K562 (cell line): ENCODE results near the gene ARSA. TPM values are rescaled to one million over a fixed set of nuclear protein-coding genes. Genes with fewer than 3 reads are reported as not detected.

ENCODE experiments used
- PPARD ChIP-seq: fragments of 250-450 bp; sonication (Bioruptor Pico); IDR thresholded peaks from 2 replicates; pipeline ENCODE4 v1.8.0; 2022; ENCODE audit warnings: inconsistent platforms, mild to moderate bottlenecking, moderate library complexity
- PTBP1 ChIP-seq: fragments of 200-400 bp; formaldehyde crosslinking; IDR thresholded peaks from 2 replicates; pipeline ENCODE4 v1.6.1; 2017; ENCODE audit warnings: low read depth, low read length
- PTTG1 ChIP-seq: fragments of 450-650 bp; IDR thresholded peaks from 2 replicates; pipeline ENCODE4 v1.6.1; 2016; ENCODE audit warnings: low read depth, mild to moderate bottlenecking, missing genetic modification characterization, missing compliant biosample characterization
- SPI1 ChIP-seq: IDR thresholded peaks from 2 replicates; pipeline ENCODE4 v1.6.1; 2011; ENCODE audit warnings: low read depth, low read length, control low read depth, borderline replicate concordance
- SRSF1 ChIP-seq: fragments of 200-400 bp; formaldehyde crosslinking; IDR thresholded peaks from 2 replicates; pipeline ENCODE4 v1.6.1; 2017; ENCODE audit warnings: mild to moderate bottlenecking, low read depth, low read length, moderate library complexity
- TRIM28 ChIP-seq: fragments of 450-650 bp; IDR thresholded peaks from 2 replicates; pipeline ENCODE4 v1.6.1; 2017
- ZNF75A ChIP-seq: fragments of 450-650 bp; formaldehyde crosslinking; IDR thresholded peaks from 2 replicates; pipeline ENCODE4 v1.4.0; 2020; ENCODE audit warnings: mild to moderate bottlenecking
- polyA plus RNA-seq, 8 experiments: library from polyadenylated mRNA; depleted of rRNA in 4 of 8; stranded (reverse) in 5 of 8; unstranded in 3 of 8; fragments of >200 nt; fragmentation: Nextera tagmentation in 2 of 8; fragmentation: Illumina TruSeq in 1 of 8; extraction: Ambion mirVana in 2 of 8; extraction: Trizol in 1 of 8; gene quantifications; 2 replicates each; pipeline versions ENCODE4 v1.2.1 to v1.2.3, GENCODE V29; 2011 to 2014; ENCODE audit warnings: inconsistent platforms in 1 of 8, missing spikeins in 1 of 8
- total RNA-seq, 7 experiments: library from RNA; depleted of rRNA in 6 of 7; stranded (reverse); fragments of >200 nt in 6 of 7; fragmentation: Illumina TruSeq in 2 of 7; extraction: Trizol in 2 of 7; gene quantifications; 2 replicates each; pipeline versions ENCODE4 v1.2.1 to v1.2.3, GENCODE V29; 2011 to 2021; ENCODE audit warnings: low replicate concordance in 1 of 7
- TF ChIP-seq, protein P1 (sequence below): fragments of 250-450 bp; sonication (Bioruptor Pico); IDR thresholded peaks from 2 replicates; pipeline ENCODE4 v1.8.0; 2021; ENCODE audit warnings: moderate library complexity, mild to moderate bottlenecking, inconsistent platforms
- TF ChIP-seq, protein P2 (sequence below), 3 experiments: fragments of 200-800 bp in 1 of 3; fragments of 250-450 bp in 1 of 3; fragments of 450-650 bp in 1 of 3; sonication (Bioruptor Pico) in 1 of 3; sonication (Bioruptor generic) in 1 of 3; formaldehyde crosslinking in 1 of 3; IDR thresholded peaks; 2 replicates each; pipeline versions ENCODE4 v1.6.1 to v1.8.0; 2016 to 2022; ENCODE audit warnings: mild to moderate bottlenecking in 2 of 3, missing genetic modification characterization in 2 of 3, missing compliant biosample characterization in 1 of 3, moderate library complexity in 1 of 3

ARSA gene
- total and polyA plus RNA-seq, 9 of the 15 experiments (the other 6 are each of a cell fraction or from before 2014, with no cell fraction given): 0.32 to 10.9 (median 1.8) TPM; not detected in 1

DNA sequence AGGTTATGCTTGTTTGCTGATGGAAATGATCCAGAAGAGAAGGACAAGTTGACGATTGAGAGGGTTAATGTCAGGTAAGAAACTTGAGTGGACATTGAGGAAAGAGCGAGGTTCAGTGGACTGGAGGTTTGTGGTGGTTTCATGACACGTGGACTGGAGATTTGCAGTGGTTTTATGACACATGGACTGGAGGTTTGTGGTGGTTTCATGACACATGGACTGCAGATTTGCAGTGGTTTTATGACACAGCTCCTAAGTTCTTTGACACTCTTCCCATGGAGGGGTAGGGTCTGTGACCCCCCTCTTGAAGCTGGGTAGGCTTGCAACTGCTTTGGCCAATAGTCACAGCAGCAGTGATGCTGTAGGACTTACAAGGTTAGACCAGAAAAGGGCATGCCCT lies 32.8 kb downstream of the ARSA start (continued):
- TF ChIP-seq, protein P1, sequence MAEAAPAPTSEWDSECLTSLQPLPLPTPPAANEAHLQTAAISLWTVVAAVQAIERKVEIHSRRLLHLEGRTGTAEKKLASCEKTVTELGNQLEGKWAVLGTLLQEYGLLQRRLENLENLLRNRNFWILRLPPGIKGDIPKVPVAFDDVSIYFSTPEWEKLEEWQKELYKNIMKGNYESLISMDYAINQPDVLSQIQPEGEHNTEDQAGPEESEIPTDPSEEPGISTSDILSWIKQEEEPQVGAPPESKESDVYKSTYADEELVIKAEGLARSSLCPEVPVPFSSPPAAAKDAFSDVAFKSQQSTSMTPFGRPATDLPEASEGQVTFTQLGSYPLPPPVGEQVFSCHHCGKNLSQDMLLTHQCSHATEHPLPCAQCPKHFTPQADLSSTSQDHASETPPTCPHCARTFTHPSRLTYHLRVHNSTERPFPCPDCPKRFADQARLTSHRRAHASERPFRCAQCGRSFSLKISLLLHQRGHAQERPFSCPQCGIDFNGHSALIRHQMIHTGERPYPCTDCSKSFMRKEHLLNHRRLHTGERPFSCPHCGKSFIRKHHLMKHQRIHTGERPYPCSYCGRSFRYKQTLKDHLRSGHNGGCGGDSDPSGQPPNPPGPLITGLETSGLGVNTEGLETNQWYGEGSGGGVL (CRISPR knock-in tag): no peak
- TF ChIP-seq PTBP1 (no peak), PPARD (CRISPR knock-in tag) (no peak), ZNF75A (CRISPR knock-in tag) (no peak), SPI1 (no peak), SRSF1 (no peak), TRIM28 (no peak), PTTG1 (tag) (no peak)
- TF ChIP-seq, protein P2, sequence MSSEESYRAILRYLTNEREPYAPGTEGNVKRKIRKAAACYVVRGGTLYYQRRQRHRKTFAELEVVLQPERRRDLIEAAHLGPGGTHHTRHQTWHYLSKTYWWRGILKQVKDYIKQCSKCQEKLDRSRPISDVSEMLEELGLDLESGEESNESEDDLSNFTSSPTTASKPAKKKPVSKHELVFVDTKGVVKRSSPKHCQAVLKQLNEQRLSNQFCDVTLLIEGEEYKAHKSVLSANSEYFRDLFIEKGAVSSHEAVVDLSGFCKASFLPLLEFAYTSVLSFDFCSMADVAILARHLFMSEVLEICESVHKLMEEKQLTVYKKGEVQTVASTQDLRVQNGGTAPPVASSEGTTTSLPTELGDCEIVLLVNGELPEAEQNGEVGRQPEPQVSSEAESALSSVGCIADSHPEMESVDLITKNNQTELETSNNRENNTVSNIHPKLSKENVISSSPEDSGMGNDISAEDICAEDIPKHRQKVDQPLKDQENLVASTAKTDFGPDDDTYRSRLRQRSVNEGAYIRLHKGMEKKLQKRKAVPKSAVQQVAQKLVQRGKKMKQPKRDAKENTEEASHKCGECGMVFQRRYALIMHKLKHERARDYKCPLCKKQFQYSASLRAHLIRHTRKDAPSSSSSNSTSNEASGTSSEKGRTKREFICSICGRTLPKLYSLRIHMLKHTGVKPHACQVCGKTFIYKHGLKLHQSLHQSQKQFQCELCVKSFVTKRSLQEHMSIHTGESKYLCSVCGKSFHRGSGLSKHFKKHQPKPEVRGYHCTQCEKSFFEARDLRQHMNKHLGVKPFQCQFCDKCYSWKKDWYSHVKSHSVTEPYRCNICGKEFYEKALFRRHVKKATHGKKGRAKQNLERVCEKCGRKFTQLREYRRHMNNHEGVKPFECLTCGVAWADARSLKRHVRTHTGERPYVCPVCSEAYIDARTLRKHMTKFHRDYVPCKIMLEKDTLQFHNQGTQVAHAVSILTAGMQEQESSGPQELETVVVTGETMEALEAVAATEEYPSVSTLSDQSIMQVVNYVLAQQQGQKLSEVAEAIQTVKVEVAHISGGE (CRISPR knock-in tag; IDR thresholded peaks at IDR 0.05): no peak
- TF ChIP-seq, all 486 proteins: peak for 0
